Mammary epithelial cell (primary cell): ENCODE results near the gene CCDC88C.

Experiments used
- EZH2 ChIP-seq: IDR thresholded peaks from 2 replicates; pipeline ENCODE4 v1.6.1; 2012; ENCODE audit warnings: low read length, inconsistent platforms, borderline replicate concordance
- TF ChIP-seq, protein P1 (sequence below), 2 donors: IDR thresholded peaks in 1 of 2; conservative IDR thresholded peaks in 1 of 2; 2 replicates each; pipeline ENCODE4 v1.5.1; 2011 to 2012; ENCODE audit warnings: inconsistent platforms in 2 of 2, low read length in 2 of 2, mild to moderate bottlenecking in 2 of 2, control low read depth in 1 of 2, low read depth in 1 of 2; ENCODE audit not compliant: insufficient read depth in 1 of 2; ENCODE audit errors: extremely low read depth in 1 of 2

DNA sequence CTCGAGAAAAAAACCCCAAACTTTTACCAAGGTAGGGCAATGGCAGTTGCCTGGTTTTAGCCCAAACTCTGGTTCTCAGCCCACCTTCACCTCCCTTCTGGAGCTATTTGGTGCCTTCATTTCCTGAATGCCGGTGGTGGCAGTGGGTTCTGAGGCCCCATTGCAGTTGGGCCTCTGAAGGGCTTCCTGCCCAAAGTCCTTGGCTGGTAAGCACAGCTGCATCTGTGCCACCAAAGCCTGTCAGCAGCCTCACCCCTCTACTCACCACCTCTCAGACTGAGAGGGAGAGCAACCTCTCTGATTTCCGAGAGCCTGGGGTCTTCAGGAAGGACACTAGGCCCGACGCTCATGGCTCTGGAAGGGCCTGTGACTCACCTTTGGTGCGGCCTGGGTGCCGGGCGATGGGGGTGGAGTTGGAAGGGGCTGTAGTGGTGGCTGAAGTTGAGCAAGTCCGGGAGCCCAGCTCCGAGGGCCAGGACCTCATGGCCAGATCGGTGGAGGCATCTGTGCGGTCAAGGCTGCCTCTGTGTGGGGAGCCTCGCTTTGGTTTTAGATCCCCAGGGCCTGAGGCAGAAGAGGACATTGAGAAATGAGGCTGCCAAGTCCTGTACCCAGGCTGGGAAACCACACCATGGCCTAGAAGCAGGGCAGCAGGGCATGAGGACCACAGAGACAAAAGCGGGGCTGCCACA, 134.5 kb downstream of the CCDC88C start:
- TF ChIP-seq, protein P1, sequence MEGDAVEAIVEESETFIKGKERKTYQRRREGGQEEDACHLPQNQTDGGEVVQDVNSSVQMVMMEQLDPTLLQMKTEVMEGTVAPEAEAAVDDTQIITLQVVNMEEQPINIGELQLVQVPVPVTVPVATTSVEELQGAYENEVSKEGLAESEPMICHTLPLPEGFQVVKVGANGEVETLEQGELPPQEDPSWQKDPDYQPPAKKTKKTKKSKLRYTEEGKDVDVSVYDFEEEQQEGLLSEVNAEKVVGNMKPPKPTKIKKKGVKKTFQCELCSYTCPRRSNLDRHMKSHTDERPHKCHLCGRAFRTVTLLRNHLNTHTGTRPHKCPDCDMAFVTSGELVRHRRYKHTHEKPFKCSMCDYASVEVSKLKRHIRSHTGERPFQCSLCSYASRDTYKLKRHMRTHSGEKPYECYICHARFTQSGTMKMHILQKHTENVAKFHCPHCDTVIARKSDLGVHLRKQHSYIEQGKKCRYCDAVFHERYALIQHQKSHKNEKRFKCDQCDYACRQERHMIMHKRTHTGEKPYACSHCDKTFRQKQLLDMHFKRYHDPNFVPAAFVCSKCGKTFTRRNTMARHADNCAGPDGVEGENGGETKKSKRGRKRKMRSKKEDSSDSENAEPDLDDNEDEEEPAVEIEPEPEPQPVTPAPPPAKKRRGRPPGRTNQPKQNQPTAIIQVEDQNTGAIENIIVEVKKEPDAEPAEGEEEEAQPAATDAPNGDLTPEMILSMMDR (conservative IDR thresholded peaks at IDR 0.05 in 1 of 2, IDR thresholded peaks at IDR 0.05 in 1 of 2; ENCODE audit: extremely low read depth in 1 of 2, insufficient read depth in 1 of 2, low read depth in 1 of 2, low read length in 2 of 2): no peak
- TF ChIP-seq EZH2: no peak
